Naive thymus-derived CD8-positive, alpha-beta T cell (primary cell): ENCODE measurements around the gene OSBPL7. TPM values are rescaled to one million over a fixed set of nuclear protein-coding genes. Genes with fewer than 3 reads are reported as not detected.
"Not testable (repeated sequence)": the region's sequence is repeated elsewhere in the genome, so short reads cannot be mapped to it uniquely, and the experiment has no call there.

ENCODE experiments used
- ATAC-seq, 2 donors: fragments of 150-1000 bp; cut with Tn5 transposase in 1 of 2; sonication (Bioruptor Pico), chemical (Tn5 transposase) in 1 of 2; 1 replicate in 1 of 2; 2 replicates in 1 of 2; pipeline ENCODE4 v1.10.0; 2021; ENCODE audit warnings: mild to moderate bottlenecking in 2 of 2, moderate library complexity in 2 of 2
- POLR2A ChIA-PET: fragments of 350-600 bp; sonication (Branson Sonifier 250); formaldehyde crosslinking; loops from one replicate; lab custom pipeline; 2021; ENCODE audit warnings: antibody characterized with exemption; lab: Charles Lee
- DNase-seq, 10 donors: peaks; one replicate each; pipeline versions ENCODE4 v3.0.0 to v3.0.0-alpha.2; 2020 to 2022
- H3K27ac Mint-ChIP-seq, 10 donors: one replicate each; pipeline ENCODE4 v1.8.0; 2020 to 2022; ENCODE audit warnings: mild to moderate bottlenecking in 10 of 10, mixed read lengths in 10 of 10, moderate library complexity in 4 of 10, inconsistent platforms in 1 of 10
- H3K27me3 Mint-ChIP-seq, 5 donors: one replicate each; pipeline ENCODE4 v1.8.0; 2021 to 2022; ENCODE audit warnings: mixed read lengths in 5 of 5
- H3K36me3 Mint-ChIP-seq, 3 donors: one replicate each; pipeline ENCODE4 v1.8.0; 2020 to 2022; ENCODE audit warnings: mixed read lengths in 3 of 3, mild to moderate bottlenecking in 2 of 3, inconsistent platforms in 1 of 3
- H3K4me1 Mint-ChIP-seq, 4 donors: one replicate each; pipeline ENCODE4 v1.8.0; 2021 to 2022; ENCODE audit warnings: mixed read lengths in 4 of 4
- H3K4me3 Mint-ChIP-seq, 10 donors: one replicate each; pipeline ENCODE4 v1.8.0; 2020 to 2022; ENCODE audit warnings: mild to moderate bottlenecking in 10 of 10, mixed read lengths in 10 of 10, moderate library complexity in 6 of 10, inconsistent platforms in 1 of 10
- H3K9me3 Mint-ChIP-seq, 9 donors: one replicate each; pipeline ENCODE4 v1.8.0; 2020 to 2022; ENCODE audit warnings: mixed read lengths in 9 of 9, mild to moderate bottlenecking in 3 of 9, inconsistent platforms in 1 of 9, moderate library complexity in 1 of 9
- polyA plus RNA-seq, 3 donors: library from polyadenylated mRNA; unstranded; fragments of 300-500 nt; fragmentation: Illumina TruSeq; gene quantifications; one replicate each; pipeline ENCODE4 v1.2.3, GENCODE V29; 2021
- total RNA-seq, 8 experiments: library from RNA in 2 of 8; stranded (reverse) in 2 of 8; gene quantifications; one replicate each; pipeline ENCODE4 v1.2.3 and lab custom pipeline; 2021 to 2026

The OSBPL7 gene
- total and polyA plus RNA-seq, 5 experiments from 2014 or later: 3.6 to 48.1 (median 6.8) TPM

DNA sequence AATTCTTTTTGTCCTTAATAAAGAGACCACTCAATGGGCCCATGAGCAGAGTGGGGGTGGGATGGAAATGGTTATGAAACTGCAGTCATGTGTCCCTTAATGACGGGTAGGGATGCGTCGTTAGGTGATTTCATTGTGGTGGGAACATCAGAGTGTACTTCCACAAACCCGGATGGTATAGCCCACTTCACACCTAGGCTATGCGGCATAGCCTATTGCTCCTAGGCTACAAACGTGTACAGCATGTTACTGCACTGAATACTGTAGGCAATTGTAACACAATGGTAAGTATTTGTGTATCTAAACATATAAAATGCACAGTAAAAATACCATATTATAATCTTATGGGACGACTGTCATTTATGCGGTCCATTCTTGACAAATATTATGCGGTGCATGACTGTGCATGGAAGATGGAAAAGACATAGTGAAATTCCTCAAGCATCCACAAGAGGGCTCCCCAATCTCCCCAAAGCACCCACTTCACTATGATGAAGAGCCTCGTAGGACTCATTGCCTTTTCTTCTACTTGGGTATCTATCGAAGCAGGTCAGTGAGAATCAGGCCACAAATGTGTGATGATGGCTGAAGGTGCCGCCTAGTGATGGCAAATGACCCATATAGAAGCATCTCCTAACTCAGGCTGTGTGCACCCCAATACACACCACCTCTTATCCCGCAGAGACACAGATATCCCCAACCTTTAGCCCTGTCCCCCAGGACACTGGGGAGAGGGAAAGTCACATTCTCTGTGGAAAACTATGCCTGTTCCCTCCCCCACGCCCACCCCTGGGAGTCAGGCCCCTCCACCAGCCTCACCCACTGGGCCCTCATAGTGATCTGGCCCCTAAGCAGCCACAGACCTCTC, 45.0 kb downstream of the OSBPL7 start:
- peak overlapping the region in 1 of 10 donors; percentile 34 for H3K27ac Mint-ChIP-seq
- H3K27me3 Mint-ChIP-seq: peaks cover 24 to 61% (median 40%) of the 10 kb centered on the region in 5 donors
- H3K36me3 Mint-ChIP-seq: peaks cover 2 to 10% (median 4%) of the 10 kb centered on the region in 3 donors
- peaks cover 0 to 2% (median under 1%) of the 10 kb centered on the region in 4 donors for H3K4me1 Mint-ChIP-seq
- ATAC-seq: peak; percentile 77 to 83
- peaks cover 0 to 16% (median 0%) of the 10 kb centered on the region in 9 donors for H3K9me3 Mint-ChIP-seq
- POLR2A ChIA-PET: interaction anchor here (1.1 kb wide), 1 partner anchor 119 kb away, joined by 3 read pairs; no protein-coding TSS in a partner anchor
- peak in 7 of 10 donors; percentile 15 to 58 (median 36) for DNase-seq
- H3K4me3 Mint-ChIP-seq: no peak overlapping the region

- POLR2A ChIA-PET: no interaction called here
- H3K27me3 Mint-ChIP-seq: peaks cover 24 to 52% (median 39%) of the 10 kb centered on the region in 5 donors
Measured at GRCh38 chr17:47774987-47775580, 46.5 kb downstream of the OSBPL7 start.

GRCh38 chr17:47774331-47774730, 47.3 kb downstream of the OSBPL7 start:
- no peak for DNase-seq
- ATAC-seq: no peak
- Mint-ChIP-seq H3K27ac (peak overlapping the region in 1 of 10 donors; percentile 49), H3K4me1 (peaks cover 0 to 2% (median under 1%) of the 10 kb centered on the region in 4 donors), H3K4me3 (no peak overlapping the region), H3K27me3 (peaks cover 24 to 55% (median 36%) of the 10 kb centered on the region in 5 donors), H3K36me3 (peaks cover 4 to 14% (median 8%) of the 10 kb centered on the region in 3 donors), H3K9me3 (peaks cover 0 to 24% (median 6%) of the 10 kb centered on the region in 9 donors)
- POLR2A ChIA-PET: no interaction called here

More at GRCh38 chr17:47774987-47775580, 46.5 kb downstream of the OSBPL7 start:
- DNase-seq: no peak
- Mint-ChIP-seq H3K9me3 (peaks cover 0 to 24% (median 6%) of the 10 kb centered on the region in 9 donors), H3K4me1 (peaks cover 0 to 2% (median under 1%) of the 10 kb centered on the region in 4 donors), H3K4me3 (no peak overlapping the region), H3K36me3 (peaks cover 4 to 14% (median 4%) of the 10 kb centered on the region in 3 donors), H3K27ac (no peak overlapping the region)
- ATAC-seq: no peak

- H3K4me3 Mint-ChIP-seq, DNase-seq, ATAC-seq, H3K4me1 Mint-ChIP-seq: not testable (repeated sequence)
- peaks cover 21 to 62% (median 41%) of the 10 kb centered on the region in 5 donors for H3K27me3 Mint-ChIP-seq
- peaks cover 0 to 24% (median 6%) of the 10 kb centered on the region in 9 donors for H3K9me3 Mint-ChIP-seq
- POLR2A ChIA-PET: interaction anchor here (0.6 kb wide), 1 partner anchor 1562 kb away, joined by 10 read pairs; no protein-coding TSS in a partner anchor
- H3K36me3 Mint-ChIP-seq: peaks cover 4 to 14% (median 10%) of the 10 kb centered on the region in 3 donors
- H3K27ac Mint-ChIP-seq: peak overlapping the region in 2 of 10 donors; percentile 35 to 38
Measured at GRCh38 chr17:47773649-47774048, 47.9 kb downstream of the OSBPL7 start.

DNA sequence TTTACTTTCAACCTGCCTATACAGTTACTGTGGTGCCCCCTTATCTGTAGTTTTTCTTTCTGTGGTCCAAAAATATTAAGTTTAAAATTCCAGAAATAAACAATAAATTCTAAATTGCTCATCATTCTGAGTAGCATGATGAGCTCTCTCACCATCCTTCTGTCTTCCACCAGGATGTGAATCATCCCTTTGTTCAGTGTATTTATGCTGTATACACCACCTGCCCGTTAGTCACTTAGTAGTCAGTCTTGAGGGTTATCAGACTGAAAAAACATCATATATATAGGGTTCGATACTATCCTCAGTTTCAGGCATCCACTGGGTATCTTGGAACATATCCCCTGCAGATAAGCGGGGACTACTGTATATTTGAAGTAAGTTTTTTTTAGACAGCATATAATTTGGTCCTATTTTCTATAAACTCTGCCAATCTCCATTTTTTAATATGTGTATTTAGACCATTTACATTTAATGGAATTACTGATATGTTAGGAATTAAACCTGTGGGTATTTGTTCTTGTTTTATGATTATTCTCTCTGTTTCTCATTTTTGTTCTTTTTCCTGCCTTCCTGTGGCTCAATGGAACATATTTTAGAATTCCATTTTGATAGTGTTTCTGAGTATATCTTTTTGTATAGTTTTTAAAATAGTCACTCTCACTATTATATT, 57.5 kb downstream of the OSBPL7 start:
- Mint-ChIP-seq H3K27me3 (peaks cover 4 to 26% (median 12%) of the 10 kb centered on the region in 5 donors), H3K36me3 (peaks cover 0 to 21% (median 6%) of the 10 kb centered on the region in 3 donors), H3K4me1 (peaks cover 3 to 15% (median 7%) of the 10 kb centered on the region in 4 donors), H3K27ac (peak overlapping the region in 2 of 10 donors; percentile 15 to 19), H3K4me3 (no peak overlapping the region), H3K9me3 (peaks cover 0 to 31% (median 14%) of the 10 kb centered on the region in 9 donors)
- POLR2A ChIA-PET: no interaction called here
- DNase-seq (no peak), ATAC-seq (no peak)

GRCh38 chr17:47762728-47763127, 58.9 kb downstream of the OSBPL7 start:
- H3K4me3 Mint-ChIP-seq: peak overlapping the region in 1 of 10 donors; percentile 11
- no peak for DNase-seq
- H3K27me3 Mint-ChIP-seq: peaks cover 4 to 23% (median 8%) of the 10 kb centered on the region in 5 donors
- H3K4me1 Mint-ChIP-seq: peaks cover 3 to 15% (median 7%) of the 10 kb centered on the region in 4 donors
- ATAC-seq: peak in 1 of 2 donors; percentile 51
- peak overlapping the region in 1 of 10 donors; percentile 11 for H3K27ac Mint-ChIP-seq
- H3K9me3 Mint-ChIP-seq: peaks cover 0 to 31% (median 14%) of the 10 kb centered on the region in 9 donors
- H3K36me3 Mint-ChIP-seq: peaks cover 0 to 21% (median 6%) of the 10 kb centered on the region in 3 donors
- POLR2A ChIA-PET: no interaction called here

DNA sequence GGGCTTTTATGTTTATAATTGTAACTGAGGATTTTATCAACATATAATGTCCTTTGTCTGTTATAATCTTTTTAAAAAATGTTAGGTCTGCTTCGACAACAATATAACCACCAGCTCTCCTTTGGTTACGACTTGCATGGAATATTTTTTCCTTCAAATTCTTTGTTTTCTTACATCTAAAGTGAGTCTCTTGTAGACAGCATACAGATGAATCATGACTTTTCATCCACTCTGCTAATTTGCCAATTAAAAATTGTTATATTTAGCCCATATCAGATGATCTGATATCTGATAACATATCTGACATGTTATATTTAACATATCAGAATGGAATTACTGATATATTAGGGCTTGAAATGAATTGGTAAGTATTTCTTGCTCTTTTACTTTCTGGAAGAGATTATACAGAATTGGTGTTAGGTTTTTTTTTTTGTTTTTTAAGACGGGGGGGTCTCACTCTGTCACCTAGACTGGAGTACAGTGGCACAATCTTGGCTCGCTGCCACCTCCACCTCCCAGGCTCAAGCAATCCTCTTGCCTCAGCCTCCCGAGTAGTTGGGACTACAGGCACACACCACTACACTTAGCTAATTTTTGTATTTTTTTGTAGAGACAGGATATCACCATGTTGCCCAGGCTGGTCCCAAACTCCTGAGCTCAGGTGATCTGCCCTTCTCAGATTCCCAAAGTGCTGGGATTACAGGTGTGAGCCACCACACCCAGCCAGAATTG, 61.0 kb downstream of the OSBPL7 start:
- POLR2A ChIA-PET: interaction anchor here (0.6 kb wide), 1 partner anchor 352 kb away, joined by 3 read pairs; no protein-coding TSS in a partner anchor
- no peak for DNase-seq
- H3K4me1 Mint-ChIP-seq: peaks cover 3 to 15% (median 7%) of the 10 kb centered on the region in 4 donors
- peaks cover 0 to 31% (median 14%) of the 10 kb centered on the region in 9 donors for H3K9me3 Mint-ChIP-seq
- peaks cover 4 to 21% (median 9%) of the 10 kb centered on the region in 5 donors for H3K27me3 Mint-ChIP-seq
- no peak for ATAC-seq
- H3K27ac Mint-ChIP-seq: no peak overlapping the region
- H3K36me3 Mint-ChIP-seq: peaks cover 0 to 21% (median 6%) of the 10 kb centered on the region in 3 donors
- no peak overlapping the region for H3K4me3 Mint-ChIP-seq

DNA sequence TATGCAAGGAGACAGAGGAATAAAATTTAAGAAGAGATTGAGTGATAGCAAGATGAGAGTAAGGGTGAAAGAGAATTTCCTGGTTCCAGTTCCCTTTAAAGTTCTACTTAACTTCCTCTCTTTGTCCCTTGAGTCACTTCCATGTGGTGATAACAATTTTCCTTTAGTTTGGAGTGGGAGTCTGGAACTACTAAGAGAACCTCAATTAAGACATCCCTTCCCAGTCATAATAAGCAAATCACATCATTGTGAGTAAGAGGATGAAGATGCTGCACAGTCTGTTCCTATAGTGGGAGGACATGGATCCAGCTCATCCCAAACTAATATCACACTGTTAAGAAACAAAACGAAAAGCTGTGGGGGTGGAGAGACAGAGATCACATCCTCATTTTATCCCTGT, 64.2 kb downstream of the OSBPL7 start:
- DNase-seq: no peak
- Mint-ChIP-seq H3K4me1 (no peaks in the 10 kb centered on the region), H3K4me3 (no peak overlapping the region), H3K36me3 (peaks cover 0 to 10% (median 6%) of the 10 kb centered on the region in 3 donors), H3K9me3 (peaks cover 0 to 23% (median 11%) of the 10 kb centered on the region in 9 donors), H3K27ac (peak overlapping the region in 1 of 10 donors; percentile 50), H3K27me3 (peaks cover 7 to 12% (median 11%) of the 10 kb centered on the region in 5 donors)
- POLR2A ChIA-PET: no interaction called here
- no peak for ATAC-seq

Other genes starting within 250 kb of the OSBPL7 start
- gene KPNB1, start 171.9 kb downstream of the OSBPL7 start, total RNA-seq: 100 to 1,000 TPM; 217 to 252 TPM
- gene KPNB1, start 171.9 kb downstream of the OSBPL7 start, polyA plus RNA-seq: 10 to 100 TPM; 22.8 to 32.2 (median 25.7) TPM
- gene TBKBP1, start 127.6 kb downstream of the OSBPL7 start, total RNA-seq: 1 to 10 TPM; 1.4 to 3.1 TPM
- gene TBKBP1, start 127.6 kb downstream of the OSBPL7 start, polyA plus RNA-seq: under 1 TPM in 2 of 3 donors, not detected in 1; 0.07 to 0.59 TPM
- gene TBX21, start 88.6 kb downstream of the OSBPL7 start, total RNA-seq: 1 to 10 TPM; 1.6 to 2.1 TPM
- 10 to 100 TPM in 1 of 3 donors, 1 to 10 TPM in 1, under 1 TPM in 1; 0.42 to 27.4 (median 1.3) TPM for gene TBX21, start 88.6 kb downstream of the OSBPL7 start, polyA plus RNA-seq
- 10 to 100 TPM; 38.2 to 41.8 TPM for gene MRPL10, start 9.7 kb upstream of the OSBPL7 start, total RNA-seq
- gene MRPL10, start 9.7 kb upstream of the OSBPL7 start, polyA plus RNA-seq: 10 to 100 TPM; 38.3 to 68.5 (median 38.3) TPM
- under 1 TPM; 0.29 to 0.85 TPM for gene LRRC46, start 9.9 kb upstream of the OSBPL7 start, total RNA-seq
- gene LRRC46, start 9.9 kb upstream of the OSBPL7 start, polyA plus RNA-seq: under 1 TPM; 0.43 to 0.56 (median 0.48) TPM
- 10 to 100 TPM; 41.4 to 46.0 TPM for gene SCRN2, start 19.5 kb upstream of the OSBPL7 start, total RNA-seq
- gene SCRN2, start 19.5 kb upstream of the OSBPL7 start, polyA plus RNA-seq: 10 to 100 TPM; 19.3 to 37.9 (median 21.6) TPM
- gene SP6, start 29.4 kb upstream of the OSBPL7 start, total RNA-seq: under 1 TPM; 0.16 to 0.33 TPM
- gene SP6, start 29.4 kb upstream of the OSBPL7 start, polyA plus RNA-seq: under 1 TPM in 1 of 3 donors, not detected in 2; 0.13 TPM
- gene SP2, start 74.4 kb upstream of the OSBPL7 start, total RNA-seq: 10 to 100 TPM; 31.6 to 31.7 TPM
- gene SP2, start 74.4 kb upstream of the OSBPL7 start, polyA plus RNA-seq: 10 to 100 TPM in 1 of 3 donors, 1 to 10 TPM in 2; 4.5 to 13.0 (median 9.6) TPM
- 10 to 100 TPM; 17.2 to 20.8 TPM for gene PNPO, start 119.8 kb upstream of the OSBPL7 start, total RNA-seq
- gene PNPO, start 119.8 kb upstream of the OSBPL7 start, polyA plus RNA-seq: 10 to 100 TPM; 26.0 to 31.8 (median 29.9) TPM
- not detected for gene PRR15L, start 136.1 kb upstream of the OSBPL7 start, total RNA-seq
- under 1 TPM; 0.14 to 0.36 (median 0.16) TPM for gene PRR15L, start 136.1 kb upstream of the OSBPL7 start, polyA plus RNA-seq
- gene CDK5RAP3, start 149.3 kb upstream of the OSBPL7 start, total RNA-seq: 100 to 1,000 TPM; 352 to 356 TPM
- gene CDK5RAP3, start 149.3 kb upstream of the OSBPL7 start, polyA plus RNA-seq: 10 to 100 TPM; 63.6 to 73.0 (median 70.2) TPM
- gene COPZ2, start 216.0 kb upstream of the OSBPL7 start, total RNA-seq: 1 to 10 TPM; 1.2 to 2.4 TPM
- gene COPZ2, start 216.0 kb upstream of the OSBPL7 start, polyA plus RNA-seq: 1 to 10 TPM in 2 of 3 donors, under 1 TPM in 1; 0.84 to 7.1 (median 1.6) TPM
- gene NFE2L1, start 226.6 kb upstream of the OSBPL7 start, total RNA-seq: 10 to 100 TPM; 45.5 to 50.4 TPM
- 10 to 100 TPM in 1 of 3 donors, 1 to 10 TPM in 2; 5.0 to 14.2 (median 7.2) TPM for gene NFE2L1, start 226.6 kb upstream of the OSBPL7 start, polyA plus RNA-seq